ENCODE data around the gene IGFBP1.

DNA sequence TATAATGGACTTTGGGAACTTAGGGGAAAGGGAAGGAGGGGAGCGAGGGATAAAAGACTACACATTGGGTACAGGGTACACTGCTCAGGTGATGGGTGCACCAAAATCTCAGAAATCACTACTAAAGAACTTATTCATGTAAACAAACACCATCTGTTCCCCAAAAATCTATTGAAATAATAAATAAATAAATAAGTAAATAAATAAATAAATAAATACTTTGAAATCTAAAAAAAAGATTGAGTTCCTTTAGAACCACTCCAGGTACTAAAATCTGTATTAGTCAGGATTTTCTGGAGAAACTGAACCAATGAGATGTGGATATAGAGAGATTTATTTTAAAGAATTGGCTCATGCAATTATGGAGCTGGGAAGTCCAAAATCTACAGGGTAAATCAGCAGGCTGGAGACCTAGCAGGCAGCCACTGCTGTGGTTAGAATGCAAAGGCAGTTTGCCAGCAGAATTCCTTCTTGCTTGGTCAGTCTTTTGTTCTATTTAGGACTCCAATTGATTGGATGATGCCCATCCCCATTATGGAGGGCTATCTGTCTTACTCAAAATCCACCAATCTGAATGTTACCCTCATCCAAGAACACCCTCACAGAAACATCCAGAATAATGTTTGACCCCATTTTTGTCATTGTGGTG, 8.9 kb downstream of the IGFBP1 start:
- no peak for TF ChIP-seq RAD21 (conservative IDR thresholded peaks at IDR 0.05)
- TF ChIP-seq, protein P1, sequence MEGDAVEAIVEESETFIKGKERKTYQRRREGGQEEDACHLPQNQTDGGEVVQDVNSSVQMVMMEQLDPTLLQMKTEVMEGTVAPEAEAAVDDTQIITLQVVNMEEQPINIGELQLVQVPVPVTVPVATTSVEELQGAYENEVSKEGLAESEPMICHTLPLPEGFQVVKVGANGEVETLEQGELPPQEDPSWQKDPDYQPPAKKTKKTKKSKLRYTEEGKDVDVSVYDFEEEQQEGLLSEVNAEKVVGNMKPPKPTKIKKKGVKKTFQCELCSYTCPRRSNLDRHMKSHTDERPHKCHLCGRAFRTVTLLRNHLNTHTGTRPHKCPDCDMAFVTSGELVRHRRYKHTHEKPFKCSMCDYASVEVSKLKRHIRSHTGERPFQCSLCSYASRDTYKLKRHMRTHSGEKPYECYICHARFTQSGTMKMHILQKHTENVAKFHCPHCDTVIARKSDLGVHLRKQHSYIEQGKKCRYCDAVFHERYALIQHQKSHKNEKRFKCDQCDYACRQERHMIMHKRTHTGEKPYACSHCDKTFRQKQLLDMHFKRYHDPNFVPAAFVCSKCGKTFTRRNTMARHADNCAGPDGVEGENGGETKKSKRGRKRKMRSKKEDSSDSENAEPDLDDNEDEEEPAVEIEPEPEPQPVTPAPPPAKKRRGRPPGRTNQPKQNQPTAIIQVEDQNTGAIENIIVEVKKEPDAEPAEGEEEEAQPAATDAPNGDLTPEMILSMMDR (IDR thresholded peaks at IDR 0.05; ENCODE audit: poor library complexity, severe bottlenecking): no peak
- no peak for TF ChIP-seq MXI1 (conservative IDR thresholded peaks at IDR 0.05; ENCODE audit: poor library complexity, severe bottlenecking)
- no peak for TF ChIP-seq EZH2 (IDR thresholded peaks at IDR 0.05; ENCODE audit: borderline replicate concordance, insufficient read depth, low read length, poor library complexity, severe bottlenecking)
- no peak for TF ChIP-seq EP300 (conservative IDR thresholded peaks at IDR 0.05; ENCODE audit: poor library complexity, severe bottlenecking)
- no peak for TF ChIP-seq POLR2AphosphoS5 (IDR thresholded peaks at IDR 0.05)
- TF ChIP-seq, protein P2, sequence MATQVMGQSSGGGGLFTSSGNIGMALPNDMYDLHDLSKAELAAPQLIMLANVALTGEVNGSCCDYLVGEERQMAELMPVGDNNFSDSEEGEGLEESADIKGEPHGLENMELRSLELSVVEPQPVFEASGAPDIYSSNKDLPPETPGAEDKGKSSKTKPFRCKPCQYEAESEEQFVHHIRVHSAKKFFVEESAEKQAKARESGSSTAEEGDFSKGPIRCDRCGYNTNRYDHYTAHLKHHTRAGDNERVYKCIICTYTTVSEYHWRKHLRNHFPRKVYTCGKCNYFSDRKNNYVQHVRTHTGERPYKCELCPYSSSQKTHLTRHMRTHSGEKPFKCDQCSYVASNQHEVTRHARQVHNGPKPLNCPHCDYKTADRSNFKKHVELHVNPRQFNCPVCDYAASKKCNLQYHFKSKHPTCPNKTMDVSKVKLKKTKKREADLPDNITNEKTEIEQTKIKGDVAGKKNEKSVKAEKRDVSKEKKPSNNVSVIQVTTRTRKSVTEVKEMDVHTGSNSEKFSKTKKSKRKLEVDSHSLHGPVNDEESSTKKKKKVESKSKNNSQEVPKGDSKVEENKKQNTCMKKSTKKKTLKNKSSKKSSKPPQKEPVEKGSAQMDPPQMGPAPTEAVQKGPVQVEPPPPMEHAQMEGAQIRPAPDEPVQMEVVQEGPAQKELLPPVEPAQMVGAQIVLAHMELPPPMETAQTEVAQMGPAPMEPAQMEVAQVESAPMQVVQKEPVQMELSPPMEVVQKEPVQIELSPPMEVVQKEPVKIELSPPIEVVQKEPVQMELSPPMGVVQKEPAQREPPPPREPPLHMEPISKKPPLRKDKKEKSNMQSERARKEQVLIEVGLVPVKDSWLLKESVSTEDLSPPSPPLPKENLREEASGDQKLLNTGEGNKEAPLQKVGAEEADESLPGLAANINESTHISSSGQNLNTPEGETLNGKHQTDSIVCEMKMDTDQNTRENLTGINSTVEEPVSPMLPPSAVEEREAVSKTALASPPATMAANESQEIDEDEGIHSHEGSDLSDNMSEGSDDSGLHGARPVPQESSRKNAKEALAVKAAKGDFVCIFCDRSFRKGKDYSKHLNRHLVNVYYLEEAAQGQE (IDR thresholded peaks at IDR 0.05; ENCODE audit: borderline replicate concordance): no peak
- no peak for TF ChIP-seq TAF1 (IDR thresholded peaks at IDR 0.05; ENCODE audit: low read depth)
- TF ChIP-seq SMC3 (conservative IDR thresholded peaks at IDR 0.05; ENCODE audit: poor library complexity): no peak

Measured in neural cell (in vitro differentiated cells).